Cortex of kidney (tissue), 1 donor: ENCODE results near the gene SH3PXD2A.

Experiments used
- DNase-seq: peaks from one replicate; lab custom pipeline; 2025; lab: John Stamatoyannopoulos, UW

Gene SH3PXD2A

DNA sequence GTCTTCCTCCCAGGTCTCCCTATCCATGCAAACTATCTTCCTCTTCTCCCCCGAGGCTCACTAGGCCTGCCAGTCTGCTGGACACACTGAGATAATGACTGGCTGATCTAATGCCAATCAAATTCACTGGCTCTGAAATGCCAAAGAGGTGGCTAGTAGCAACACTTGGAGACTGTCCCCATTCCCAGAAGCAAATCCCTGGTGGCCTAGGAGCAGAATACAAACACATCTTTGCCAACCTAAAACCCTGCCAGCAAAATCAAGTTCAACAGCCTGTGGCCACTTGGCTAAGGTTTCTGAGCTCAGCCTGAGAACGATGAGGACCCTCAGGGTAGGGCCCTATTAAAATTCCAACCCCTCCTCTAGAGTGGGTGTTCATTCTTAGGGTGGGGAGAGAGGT lies 46.6 kb downstream of the SH3PXD2A start:
- DNase-seq = no peak

DNA sequence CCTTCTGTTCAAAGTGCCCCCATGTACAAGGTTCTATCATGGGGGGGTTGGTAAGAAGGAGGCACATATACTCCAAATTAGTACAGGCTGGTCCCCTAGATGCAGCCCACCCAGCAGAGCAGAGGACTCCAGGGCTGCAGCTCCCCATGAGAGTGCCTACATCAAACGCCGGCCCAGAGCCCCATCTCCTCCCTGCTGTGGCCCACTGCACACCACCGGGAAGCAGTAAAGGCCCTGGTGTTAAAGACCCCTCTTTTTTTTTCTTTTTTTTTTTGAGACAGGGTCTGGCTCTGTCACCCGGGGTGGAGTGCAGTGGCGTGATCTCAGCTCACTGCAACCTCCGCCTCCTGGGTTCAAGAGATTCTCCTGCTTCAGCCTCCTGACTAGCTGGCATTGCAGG lies 47.4 kb downstream of the SH3PXD2A start:
- no peak for DNase-seq

DNA sequence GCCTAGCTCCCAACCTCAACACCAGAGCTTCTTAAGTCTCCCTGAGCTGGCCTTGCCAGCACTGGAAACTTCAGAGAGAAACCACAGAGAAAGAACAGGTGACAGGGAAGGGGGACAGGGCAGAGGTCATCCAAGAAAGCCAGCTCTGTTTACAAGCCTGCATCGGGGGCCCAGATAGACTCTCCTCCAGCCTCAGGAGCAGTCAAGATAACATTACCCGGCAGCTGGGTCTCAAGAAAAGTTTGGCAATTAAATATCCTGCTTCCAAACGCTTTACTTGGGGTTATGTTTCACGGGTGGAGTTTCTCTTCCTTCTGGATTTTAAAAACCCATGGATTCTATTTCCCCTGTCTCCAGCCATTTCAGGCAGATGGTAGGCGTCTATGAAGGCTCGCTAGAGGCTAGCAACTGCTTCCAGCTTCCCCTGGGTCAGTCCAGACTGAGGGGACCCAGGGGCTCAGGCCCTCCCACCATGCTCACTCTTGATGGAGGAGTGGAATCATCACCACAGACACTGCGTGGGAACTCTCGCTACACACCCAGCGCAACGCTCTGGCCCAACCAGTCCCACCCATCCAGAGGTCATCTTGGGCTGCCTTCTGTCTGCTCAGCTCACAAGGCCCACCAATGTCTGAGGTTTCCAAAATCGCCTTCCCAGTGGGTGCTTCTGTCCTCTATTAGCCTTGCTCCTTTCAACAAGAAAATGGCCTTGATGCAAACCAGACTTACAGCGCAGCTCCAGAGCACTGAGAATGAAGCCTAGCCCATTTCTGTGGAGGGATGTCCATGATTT lies 48.8 kb downstream of the SH3PXD2A start:
- no peak for DNase-seq

DNA sequence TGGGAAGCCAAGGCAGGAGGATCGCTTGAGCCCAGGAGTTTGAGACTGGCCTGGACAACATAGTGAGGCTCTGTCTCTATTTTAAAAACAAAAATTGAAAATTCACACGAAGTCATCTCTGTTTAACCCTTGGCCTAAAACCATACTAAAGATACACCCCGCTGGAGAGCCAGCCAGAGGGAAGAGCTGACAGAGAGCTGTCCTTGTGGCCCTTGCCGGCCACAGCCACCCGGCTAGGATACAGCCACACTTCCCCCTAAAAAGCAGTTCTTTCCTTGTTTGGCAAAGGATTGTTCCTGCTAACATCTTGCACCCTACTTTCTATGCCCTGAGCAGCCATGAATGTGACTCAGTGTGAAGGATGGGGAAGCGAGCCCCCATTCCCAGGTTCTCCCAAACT lies 49.6 kb downstream of the SH3PXD2A start:
- no peak for DNase-seq

GRCh38 chr10:103804871-103805270 lies 50.5 kb downstream of the SH3PXD2A start:
- no peak for DNase-seq

DNA sequence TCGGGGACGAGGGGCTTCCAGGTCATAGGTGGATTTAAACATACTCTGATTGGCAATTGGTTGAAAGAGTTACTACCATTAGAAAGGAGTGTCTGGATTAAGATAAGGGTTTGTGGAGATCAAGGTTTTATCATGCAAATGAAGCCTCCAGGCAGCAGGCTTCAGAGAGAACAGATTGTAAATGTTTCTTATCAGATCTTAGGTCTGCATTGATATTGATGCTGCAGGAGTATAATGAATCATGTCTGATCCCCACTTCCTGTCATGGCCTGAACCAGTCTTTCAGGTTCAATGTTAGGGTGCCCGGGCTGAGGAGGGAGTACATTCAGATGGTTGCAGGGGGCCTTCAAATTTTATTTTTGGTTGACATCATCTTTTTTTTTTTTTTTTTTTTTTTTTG lies 51.4 kb downstream of the SH3PXD2A start:
- no peak for DNase-seq

GRCh38 chr10:103802637-103803353 lies 52.6 kb downstream of the SH3PXD2A start:
- no peak for DNase-seq

GRCh38 chr10:103802081-103802480 lies 53.3 kb downstream of the SH3PXD2A start:
- no peak for DNase-seq

GRCh38 chr10:103800789-103801540 lies 54.4 kb downstream of the SH3PXD2A start:
- DNase-seq = no peak

- DNase-seq = no peak
Measured at GRCh38 chr10:103800089-103800488, 55.3 kb downstream of the SH3PXD2A start.

DNA sequence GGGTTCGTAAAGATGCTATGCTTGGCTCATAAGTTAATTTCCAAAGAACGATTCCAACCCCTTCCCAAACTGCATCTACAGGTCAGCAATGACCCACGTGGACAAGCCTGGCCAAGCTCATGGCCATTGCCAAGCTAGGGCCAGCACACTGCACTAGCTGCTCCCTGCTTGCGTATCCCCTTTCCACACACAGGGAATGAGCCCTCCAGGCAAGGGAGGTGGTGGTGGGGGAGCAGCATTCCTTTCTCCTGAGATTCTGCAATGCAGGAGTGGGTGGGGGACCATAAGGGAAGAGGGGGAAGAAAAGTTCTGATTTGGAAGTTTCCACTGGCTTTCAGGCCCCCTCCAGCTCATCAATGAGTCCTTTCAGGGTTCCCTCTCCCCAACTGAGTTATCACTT lies 56.0 kb downstream of the SH3PXD2A start:
- no peak for DNase-seq

- DNase-seq = no peak
Measured at GRCh38 chr10:103798511-103798910, 56.9 kb downstream of the SH3PXD2A start.

DNA sequence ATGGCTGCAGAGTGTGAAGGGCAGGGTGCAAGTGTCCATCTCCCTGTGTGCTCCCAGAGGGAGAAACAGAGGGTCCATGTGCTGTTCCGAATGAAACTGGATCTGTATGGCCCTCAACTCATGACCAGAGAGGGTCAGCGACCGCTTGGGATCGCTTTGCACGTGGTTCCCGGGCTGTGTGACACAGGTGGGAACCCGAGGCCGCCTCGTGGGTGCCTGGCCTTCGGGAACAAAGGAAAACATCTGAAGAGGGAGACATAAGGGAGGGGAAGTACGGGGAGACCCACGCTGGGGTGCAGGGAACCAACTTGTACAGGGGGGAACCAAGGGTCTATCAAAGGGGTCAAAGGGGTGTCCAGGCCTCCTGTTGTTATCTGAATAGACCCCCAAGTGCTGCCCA lies 57.5 kb downstream of the SH3PXD2A start:
- no peak for DNase-seq

GRCh38 chr10:103795634-103796270 lies 59.6 kb downstream of the SH3PXD2A start:
- DNase-seq = no peak

DNA sequence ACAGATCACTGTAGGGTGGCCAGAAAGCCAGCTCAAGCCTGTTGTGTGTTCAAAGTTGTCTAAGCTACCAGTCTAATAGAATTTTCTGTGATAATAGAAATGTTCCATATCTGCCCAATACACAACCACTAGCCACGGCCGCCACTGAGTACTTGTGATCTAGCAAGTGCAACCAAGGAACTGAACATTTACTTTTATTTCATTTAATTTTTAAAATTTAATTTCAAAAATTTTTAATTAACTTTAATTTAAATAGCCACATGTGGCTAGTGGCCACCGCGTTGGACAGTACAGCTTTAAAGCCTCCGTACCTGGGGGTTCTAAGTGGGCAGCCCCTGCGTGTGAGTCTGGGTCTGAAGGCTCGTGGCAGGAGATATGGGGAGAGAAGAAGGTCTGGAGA lies 60.4 kb downstream of the SH3PXD2A start:
- DNase-seq = no peak

DNA sequence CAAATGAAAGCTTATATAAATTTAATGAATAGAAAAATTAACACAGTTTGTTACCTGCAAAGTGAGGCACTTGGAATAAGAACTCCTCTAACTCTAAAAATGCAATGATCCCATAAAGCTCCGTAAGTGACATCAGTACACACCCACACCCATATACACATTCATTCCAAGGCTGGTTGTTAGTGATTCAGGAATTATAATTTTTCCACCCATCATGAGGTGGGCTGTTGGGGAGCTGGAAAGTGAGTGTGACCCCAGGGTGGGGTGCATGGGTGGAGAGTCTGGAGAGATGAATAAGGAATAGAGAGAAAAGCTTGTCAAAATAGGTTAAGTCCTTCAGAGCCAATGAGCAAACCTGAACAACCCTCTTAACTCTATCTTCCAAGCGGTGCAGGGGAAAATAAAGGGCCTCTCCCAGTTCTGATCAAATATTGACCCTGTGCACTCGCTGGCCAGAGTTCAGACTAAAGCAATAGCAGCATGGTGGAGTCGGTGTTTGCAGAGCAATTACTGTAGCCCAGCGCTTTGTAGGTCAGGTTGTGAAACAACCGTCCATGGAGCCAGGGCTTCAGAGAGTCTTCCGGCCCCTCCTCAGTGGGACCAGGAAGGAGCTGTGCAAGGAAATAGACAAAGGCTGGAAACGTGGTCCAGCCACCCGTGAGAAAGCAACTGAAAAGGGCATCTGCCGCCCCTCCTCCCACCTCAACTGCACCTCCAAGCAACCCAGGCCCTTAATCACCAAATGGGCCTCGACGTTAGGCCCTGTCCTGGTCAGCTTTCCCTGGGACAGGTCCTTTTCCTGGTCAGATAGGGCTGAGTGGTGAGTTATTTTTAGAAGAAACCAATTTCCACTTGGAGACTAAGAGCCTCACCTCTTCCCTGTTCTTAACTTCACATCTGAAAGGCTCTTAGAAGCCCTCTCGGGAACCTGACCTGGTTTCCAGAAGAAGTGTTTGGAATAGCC lies 61.2 kb downstream of the SH3PXD2A start:
- no peak for DNase-seq

GRCh38 chr10:103793429-103793828 lies 61.9 kb downstream of the SH3PXD2A start:
- no peak for DNase-seq

DNA sequence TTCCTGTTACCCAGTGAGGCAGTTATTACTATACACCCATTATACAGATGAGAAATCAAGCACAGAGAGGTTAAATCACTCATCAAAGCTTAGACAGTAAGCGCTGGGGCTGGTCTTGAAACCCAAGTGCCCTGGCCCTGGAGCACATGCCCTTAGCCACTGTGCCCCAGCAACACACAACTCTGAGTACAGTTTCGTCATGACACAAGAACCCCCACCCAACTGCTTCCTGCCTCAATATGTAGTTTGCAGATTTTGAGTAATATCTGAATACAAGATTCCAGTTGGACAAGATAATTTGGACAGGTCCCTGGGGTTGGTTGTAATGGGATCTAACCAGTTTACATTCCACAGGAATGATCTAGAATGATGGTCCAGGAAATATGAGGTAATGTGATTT lies 62.8 kb downstream of the SH3PXD2A start:
- no peak for DNase-seq

GRCh38 chr10:103791858-103792257 lies 63.5 kb downstream of the SH3PXD2A start:
- DNase-seq = no peak

DNA sequence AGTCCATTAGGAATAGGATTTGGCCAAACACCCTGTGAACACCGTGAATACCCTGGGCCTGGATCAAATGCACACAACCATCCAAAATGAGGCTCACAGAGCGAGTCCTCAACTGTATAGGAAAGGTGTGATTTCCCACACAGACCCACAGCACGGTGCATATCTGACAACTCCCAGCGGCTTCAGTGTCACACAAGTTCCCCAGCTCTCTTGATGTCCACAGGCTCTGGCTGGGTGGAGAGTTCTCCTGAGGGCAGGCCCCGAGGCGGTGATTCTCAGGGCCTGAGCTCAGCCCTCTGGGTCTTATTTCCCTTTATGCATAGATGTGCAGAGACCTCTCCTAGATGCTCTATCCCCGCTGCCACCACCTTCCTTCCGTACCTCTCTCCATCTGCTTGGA lies 64.1 kb downstream of the SH3PXD2A start:
- no peak for DNase-seq

DNA sequence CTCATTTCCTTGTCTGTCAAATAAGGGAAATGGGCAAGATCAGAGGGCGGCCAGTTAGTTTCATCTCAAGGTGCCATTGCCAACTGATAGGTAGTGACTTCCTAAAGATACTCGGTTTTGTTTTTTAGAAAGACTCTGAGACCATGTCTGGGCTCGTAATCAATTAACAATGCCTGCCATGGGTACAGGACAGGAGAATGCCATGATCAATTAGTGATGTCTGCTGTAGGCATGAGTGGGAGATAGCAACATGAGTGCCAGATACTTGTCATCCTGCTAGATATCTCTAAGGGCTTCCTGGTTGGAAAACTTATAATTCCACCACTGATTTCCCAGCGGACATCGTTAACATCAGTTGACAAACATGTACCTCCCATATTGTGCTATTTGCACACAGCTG lies 64.8 kb downstream of the SH3PXD2A start:
- no peak for DNase-seq
